Kidney capillary endothelial cell (primary cell): ENCODE results near the gene ILF2.

ENCODE experiments used
- DNase-seq: peaks from one replicate; pipeline ENCODE4 v3.0.0-alpha.2; 2018; ENCODE audit warnings: low spot score

The ILF2 gene

DNA sequence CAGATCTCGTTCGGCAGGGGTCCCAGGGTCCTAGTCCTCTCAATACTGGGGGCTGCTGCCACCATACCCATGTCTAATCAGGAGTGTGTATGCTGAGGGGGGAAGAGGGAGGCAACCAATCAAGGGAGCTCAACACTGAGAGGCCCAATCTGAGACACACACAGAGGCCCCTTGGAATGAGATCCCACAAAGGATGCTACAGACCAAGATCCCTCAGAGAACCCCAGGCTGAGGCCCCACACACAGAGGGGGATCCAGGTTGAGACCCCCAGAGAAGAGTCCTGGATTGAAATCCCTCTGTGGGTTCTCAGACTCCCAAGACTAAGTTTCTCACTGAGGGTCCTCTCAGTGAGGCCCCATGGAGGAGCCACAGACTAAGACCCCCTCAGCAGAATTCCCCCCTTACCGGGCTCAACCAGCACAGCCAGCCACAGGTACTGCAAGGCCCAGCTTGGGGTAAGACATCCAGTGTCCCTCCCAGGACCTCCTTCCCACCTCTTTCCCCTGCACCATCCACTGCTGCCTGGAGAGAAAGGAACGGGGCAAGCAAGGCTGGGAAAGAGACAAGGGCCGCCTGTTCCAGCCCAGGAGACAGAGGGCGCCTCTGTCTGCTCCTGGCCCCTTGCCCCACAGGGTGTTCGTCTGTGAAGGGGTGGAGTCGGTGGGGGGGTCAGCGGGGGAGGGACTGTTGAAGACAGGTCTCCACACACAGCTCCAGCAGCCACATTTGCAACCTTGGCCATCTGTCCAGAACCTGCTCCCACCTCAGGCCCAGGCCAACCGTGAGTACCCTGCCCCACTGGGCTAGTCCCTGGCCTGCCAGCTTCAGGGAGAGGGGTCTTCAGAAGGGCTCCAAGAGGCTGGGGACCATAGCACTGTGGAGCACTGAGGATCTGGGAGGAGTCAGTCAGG is 42.8 kb downstream of the ILF2 start, which contains the start of gene S100A1:
Gene S100A1, plus strand, starts transcription at position 720 of the 912 bp plus-strand sequence. CDS start 2,088 bp downstream, outside the sequence.
- no peak for DNase-seq

DNA sequence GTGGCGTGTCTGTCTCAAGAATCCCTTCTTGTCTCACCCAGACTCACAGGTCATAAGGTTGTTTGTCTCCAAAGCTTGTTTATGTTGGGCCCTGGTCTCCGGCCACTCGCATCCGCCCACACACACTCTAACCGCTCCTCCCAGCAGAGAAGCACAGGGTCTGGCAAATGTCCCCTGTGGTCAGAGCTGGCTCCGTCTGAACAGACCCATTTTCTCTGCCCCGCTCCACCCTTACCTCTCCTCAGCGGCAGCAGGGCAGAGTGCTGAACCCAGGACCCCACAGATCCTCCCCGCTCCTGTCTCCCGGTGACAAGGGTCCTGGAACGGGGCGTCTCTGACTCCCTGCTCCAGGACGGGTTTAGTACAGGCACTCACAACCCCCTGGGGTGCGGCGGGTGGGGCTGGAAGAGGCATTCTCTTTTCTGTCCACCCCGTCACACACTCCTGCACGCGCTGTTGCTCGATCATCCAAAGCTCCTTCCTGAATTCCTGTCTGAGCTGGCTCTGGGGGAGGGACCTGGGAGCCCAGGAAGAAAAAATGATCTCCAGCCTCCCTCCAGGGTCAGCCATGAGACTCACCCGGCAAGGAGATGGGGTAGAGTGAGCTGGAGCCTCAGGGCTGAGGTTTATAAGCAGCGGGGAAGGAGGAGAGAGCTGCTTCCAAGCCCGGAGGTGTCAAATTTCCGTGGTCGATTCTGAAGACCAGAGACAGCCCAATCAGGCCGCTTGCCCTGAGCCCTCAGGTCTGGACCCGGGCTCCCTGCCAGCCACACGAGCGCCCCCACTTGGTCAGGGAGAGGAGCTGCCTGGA is 43.7 kb downstream of the ILF2 start, which contains the start of gene S100A13:
Gene S100A13, minus strand, starts transcription at position 602 of the 811 bp plus-strand sequence. CDS start 1,033 bp downstream, outside the sequence.
- peak; percentile 89 for DNase-seq

DNA sequence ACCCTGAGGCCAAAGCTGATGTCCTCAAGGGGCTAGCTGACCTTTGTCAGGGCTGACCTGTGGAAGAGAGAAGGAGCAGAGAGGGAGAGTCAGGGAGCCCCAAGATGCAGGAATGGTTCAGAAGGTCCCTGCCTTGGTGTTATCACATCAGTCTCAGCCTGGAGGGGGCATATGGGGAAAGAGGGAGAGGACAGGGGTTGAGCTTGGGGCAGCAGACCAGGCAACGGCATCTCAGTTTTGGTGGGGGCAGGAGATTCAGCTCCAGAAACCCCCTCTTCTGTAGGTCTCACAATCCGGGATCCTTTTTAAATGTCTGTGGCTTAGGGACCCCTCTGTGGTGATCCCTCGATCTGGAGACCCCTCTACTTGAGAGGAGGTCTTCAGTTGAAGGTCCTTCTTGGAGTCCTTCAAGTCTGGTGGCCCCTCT is 44.3 kb downstream of the ILF2 start:
- no peak for DNase-seq

DNA sequence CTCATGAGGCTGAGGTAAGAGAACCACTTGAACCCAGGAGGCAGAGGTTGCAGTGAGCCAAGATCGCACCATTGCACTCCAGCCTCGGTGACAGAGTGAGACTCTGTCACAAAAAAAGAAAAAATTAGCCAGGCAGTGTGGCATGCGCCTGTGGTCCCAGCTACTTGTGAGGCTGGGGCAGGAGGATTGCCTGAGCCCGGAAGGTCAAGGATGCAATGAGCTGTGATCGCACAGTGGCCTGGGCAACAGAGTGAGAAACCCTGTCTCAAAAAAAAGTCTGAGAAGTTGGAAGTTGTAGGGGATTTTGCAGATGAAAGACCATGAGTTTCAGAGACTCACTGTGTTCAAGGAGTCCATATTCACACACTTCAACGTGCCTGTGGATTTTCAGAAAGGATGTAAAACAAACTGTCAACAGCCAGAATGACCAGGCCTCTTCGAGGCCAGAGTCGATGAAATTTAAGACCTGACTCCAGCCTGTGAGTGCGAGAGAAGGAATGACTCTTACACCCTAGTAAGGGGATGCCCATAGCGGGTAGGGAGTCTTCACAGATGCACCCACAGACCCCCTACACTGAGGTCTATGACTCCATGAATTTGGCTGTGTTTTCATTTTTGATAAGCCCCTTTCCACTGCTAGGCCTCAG is 45.7 kb downstream of the ILF2 start:
- no peak for DNase-seq

DNA sequence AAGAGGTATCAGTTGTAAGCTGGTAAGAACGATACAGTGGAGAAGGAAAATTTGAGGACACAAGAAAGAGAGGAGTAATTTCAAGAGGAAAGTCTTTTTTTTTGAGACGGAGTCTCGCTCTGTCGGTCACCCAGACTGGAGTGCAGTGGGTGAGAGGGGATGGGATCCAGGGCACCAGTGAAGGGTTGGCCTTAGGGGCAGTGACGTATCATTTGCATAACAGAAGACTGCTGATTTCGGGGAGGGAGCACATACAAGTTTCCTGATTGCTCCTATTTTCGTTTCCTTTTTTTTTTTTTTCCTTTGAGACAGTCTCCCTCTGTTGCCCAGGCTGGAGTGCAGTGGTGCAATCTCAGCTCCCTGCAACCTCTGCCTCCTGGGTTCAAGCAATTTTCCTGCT is 47.7 kb downstream of the ILF2 start:
- no peak for DNase-seq

DNA sequence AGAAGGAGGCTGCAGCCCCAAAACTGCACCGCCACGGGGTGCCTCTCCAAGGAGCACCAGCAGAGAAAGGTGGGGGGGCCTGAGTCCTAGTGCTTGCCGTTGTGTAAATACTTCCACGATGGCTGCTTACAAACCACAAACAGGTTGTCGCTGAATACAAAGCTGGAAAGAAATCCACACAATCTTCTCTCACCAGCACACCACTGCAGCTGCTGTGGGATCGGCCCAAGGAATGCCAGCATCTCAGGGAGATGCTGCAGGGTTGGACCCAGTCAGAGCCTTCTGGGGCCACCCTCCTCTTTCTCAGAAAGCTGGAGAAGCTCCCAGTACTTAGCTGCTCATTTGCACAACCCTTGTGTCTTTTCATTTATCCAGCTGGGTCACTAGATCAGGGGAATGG is 51.6 kb downstream of the ILF2 start:
- no peak for DNase-seq

DNA sequence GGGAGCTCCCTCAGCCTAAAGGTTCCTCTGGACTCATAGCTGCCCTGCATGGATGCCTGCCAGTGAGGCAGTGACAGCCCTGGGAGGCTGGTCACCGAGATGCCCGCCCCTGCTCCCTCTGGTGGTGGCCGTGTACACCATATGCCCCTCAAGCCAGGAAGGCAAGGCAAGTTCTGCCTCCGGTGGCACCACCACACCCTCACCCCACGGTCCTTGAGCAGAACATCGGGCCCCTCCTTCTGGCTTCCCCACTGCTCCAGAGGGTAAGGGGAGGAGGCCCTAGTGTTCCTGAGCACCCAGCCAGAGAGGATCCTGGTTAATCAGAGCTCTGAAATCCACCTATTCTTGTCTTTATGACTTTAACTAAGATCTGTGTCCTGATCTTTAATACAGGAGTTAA is 53.1 kb downstream of the ILF2 start:
- DNase-seq, result peak; percentile 80

DNA sequence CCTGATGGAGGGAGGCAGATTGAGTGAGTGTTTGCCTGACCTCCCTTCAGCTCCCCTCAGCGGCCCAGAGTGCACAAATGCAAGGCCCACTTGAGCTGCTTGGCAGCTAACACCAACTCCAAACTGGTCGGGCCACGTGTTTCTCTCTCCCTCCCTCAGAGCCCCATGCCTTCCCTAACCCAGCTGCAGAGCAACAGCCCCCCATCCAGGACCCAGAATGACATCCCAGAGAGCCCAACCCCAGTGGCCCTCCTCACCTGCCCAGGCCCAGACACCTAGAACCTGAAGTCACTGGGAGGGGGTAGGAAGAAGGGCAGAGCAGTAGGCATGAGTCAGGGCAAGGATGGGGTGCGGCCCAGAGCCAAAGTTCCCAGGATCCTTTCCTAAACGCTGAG is 53.9 kb downstream of the ILF2 start:
- no peak for DNase-seq

DNA sequence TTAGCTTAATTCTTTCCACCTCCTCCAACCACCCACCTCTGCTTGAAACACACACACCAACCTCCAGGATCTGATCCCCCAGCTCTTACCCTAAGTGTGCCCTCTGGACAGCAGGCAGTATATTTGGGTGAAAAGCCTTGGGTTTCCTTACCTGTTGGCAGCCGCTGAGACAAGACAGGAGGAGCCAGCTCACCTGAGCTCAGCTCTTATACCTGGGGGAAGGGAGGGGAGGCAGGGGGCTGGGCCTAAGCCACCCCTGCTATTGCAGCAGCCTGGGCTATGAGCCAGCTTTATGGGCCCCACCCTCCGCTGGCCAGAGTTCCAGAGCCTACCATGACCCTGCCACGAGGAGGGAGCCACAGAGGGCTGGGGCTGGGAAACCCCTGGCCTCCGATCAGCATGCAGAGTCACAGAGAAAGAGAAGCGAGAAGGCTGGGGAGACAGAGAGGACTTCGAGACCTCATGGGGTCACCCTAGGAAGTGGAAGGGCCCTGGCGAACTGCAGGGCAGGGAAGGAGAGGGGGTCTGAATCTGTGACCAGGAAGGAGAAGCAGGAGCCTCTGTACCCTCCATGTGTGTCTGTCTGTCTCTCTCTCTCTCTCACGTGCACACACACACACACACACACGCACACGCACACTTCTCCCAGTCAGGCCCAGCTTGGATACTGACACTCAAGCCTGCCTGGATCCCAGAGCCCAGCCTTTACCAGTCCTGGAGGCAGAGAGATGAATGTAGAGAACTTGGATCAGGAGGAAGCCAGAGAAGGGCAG is 54.5 kb downstream of the ILF2 start, which contains the start of gene S100A14:
Gene S100A14, minus strand, starts transcription at position 182 of the 773 bp plus-strand sequence. CDS start 467 bp downstream, outside the sequence.
- DNase-seq, result no peak

DNA sequence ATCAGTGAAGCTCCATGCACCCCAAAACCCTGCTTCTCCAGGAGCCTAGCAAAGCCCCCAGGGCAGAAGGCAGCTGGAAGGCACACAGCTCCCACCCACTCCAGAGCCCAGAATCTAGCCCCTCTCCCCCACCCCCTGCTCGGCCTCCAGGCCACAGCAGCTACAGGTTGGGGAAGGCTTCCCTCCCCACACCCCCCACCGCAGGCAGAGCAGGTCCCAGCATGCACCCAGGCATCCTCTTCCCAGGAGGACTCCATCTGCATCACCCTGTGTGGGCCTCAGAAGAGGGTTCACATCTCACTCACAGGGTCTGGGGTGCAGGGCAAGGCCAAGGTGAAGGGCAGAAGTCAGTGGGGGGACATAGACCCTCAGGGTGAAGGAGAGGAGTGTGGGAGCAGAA is 55.4 kb downstream of the ILF2 start:
- no peak for DNase-seq

DNA sequence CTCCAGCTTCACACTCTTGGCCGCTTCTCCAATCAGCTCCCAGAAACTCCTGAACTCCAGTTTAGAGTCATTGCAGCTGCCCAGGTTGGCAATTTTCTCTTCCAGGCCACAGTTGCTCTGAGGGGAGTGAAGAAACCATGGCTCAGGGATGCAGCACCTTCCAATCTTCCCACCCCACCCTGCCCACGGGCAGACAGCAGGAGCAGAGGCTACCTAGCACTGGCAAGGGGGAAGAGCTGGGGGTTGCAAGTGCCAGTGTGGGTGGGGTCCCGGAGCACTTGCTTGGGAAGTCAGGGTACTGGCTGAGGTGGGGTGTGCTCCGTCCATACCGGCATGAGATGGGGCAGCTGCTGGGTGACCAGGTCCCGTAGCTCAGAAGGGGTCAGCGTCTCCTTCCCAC is 55.9 kb downstream of the ILF2 start:
- DNase-seq, result no peak

DNA sequence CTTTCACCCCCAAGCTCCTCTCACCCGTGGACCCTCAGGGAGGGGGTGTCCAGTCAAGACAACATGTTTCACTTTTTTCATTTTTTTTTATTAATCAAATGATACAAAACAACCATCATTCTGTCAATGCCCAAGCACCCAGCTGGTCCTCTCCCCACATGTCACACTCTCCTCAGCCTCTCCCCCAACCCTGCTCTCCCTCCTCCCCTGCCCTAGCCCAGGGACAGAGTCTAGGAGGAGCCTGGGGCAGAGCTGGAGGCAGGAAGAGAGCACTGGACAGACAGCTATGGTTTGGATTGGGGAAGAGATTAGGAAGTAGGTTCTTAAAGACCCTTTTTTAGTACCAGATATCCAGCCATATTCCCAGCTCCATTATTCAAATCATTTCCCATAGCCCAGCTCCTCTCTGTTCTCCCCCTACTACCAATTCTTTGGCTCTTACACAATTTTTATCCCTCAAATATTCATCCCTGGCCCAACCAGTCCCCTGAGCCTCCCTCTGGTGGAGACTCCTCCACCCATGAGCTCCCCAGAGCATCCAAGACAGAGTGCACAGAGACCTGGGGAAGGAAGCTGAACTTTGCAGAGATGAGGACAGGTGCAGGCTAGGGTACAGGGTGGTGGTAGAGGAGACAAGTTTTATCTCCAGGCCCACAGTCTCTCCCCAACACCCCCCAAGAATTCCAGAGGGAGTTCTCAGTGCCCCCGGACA is 56.4 kb downstream of the ILF2 start:
- DNase-seq, result no peak

DNA sequence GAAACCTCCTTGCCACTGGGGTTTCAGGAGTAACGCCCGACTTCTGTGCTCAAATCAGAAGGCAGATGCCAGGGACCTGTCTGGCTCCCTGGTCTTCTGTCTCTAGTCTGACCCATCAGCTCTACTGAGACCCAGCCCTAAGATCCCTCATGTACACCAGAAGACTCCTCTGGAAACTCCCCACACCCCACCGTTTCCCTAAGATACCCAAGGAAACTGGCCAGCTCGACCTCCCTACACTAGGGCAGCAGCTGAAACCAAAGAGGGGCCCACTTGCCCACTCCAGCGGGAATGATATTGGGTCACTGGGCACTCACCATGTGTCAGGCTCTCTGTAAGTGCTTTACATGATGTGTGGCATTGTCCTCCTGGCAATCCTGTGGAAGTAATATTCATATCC is 57.4 kb downstream of the ILF2 start:
- DNase-seq, result no peak

DNA sequence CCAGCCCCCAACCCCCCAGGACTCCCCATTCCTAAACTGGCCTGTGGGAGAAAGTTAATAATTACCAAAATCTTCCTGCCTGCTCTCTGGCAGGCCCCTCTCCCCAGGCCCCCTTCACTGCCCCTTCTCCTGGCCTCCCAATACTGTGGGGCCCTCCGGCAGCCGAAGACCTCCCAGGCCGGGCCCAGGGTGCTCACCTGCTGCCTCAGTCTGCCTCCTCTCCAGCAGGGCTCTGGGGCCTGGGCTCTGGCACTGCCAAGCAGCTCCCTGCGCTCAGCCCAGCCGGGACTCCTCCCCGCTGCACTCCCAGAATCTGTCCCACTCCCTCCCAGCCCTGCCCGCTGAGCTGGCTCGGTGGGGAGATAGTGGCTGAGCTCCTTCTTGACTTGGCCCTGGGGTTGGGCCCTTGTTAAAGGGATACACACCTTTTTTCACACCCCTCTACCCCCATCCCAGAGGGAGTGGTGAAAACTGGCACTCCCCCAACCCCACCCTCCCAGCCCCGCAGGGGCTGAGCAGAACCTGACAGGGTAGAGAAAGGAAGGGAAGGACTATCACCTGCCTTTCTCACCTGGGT is 58.0 kb downstream of the ILF2 start, which contains the start of gene S100A16:
Gene S100A16, minus strand, starts transcription at position 383 of the 577 bp plus-strand sequence. CDS start 4,986 bp downstream, outside the sequence.
- DNase-seq, result no peak

DNA sequence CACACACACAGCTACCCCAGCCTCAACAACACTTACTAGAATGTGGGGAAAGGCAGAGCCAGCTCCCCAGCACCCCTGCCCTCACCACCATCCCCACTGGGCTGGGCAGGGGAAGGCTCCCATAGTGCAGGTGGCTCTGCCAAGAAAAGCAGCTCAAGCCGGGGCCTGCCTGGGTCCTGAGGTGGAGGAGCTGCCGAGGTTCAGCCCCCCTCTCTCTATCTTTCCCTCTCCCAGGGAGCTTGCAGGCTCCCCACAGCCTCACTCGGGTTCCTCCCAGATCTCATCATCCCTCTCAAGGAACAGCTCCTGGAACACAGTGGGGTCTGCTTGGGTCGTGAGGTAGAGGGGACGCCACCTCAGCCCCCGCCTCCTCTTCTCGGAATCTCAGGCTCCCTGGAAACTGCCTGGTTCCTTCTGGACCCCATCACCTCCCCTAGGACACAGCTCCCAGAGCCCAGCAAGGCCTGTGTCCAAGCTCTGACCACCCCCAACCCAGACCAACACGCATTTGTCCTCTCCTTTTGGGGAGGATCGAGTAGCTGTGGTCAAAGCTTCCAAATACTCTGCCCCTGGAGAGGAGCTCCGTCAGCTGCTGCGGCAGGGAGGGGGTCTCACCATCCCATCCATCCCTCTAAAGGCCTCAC is 58.6 kb downstream of the ILF2 start:
- no peak for DNase-seq
